Coronary artery (tissue), 2 donors: ENCODE data around the gene HID1.

ENCODE experiments used
- DNase-seq: peaks from one replicate; pipeline ENCODE4 v3.0.0-alpha.2; 2017; ENCODE audit warnings: low spot score
- H3K27ac ChIP-seq, 2 donors: fragments of 200-600 bp; sonication (generic); one replicate each; pipeline ENCODE4 v1.5.1; 2016 to 2019
- H3K4me3 ChIP-seq: fragments of 200-600 bp; sonication (generic); 2 replicates; pipeline ENCODE4 v1.5.1; 2016; ENCODE audit warnings: mild to moderate bottlenecking, moderate library complexity
- CTCF ChIP-seq: fragments of 200-600 bp; sonication (generic); IDR thresholded peaks from one replicate; pipeline ENCODE4 v1.5.1; 2019; ENCODE audit warnings: antibody characterized with exemption

HID1 gene

GRCh38 chr17:74901353-74902135 lies 71.0 kb downstream of the HID1 start:
- Histone ChIP-seq H3K4me3 (no peak overlapping the region), H3K27ac (no peak overlapping the region)
- no peak for DNase-seq
- no peak for TF ChIP-seq CTCF
